GM19043 (cell line): ENCODE results near the gene CA11.
"Not testable (repeated sequence)": the region's sequence is repeated elsewhere in the genome, so short reads cannot be mapped to it uniquely, and the experiment has no call there.

Source experiments
- ATAC-seq: cut with Tn5 transposase; IDR thresholded peaks from one replicate; pipeline ENCODE4 v1.9.1; 2021; ENCODE audit warnings: low read depth; ENCODE audit not compliant: unreplicated experiment

The CA11 gene

GRCh38 chr19:48646001-48646721, at the start of gene CA11:
TSS of gene CA11 (minus strand) at chr19:48646187. CDS start at chr19:48645632, 555 bp downstream.
- ATAC-seq: peak; percentile 67

- ATAC-seq: not testable (repeated sequence)
Observed at GRCh38 chr19:48693629-48694028, 47.6 kb upstream of the CA11 start.

- ATAC-seq: no peak
Observed at GRCh38 chr19:48689449-48689848, 43.5 kb upstream of the CA11 start.

GRCh38 chr19:48687776-48688175, 41.8 kb upstream of the CA11 start:
- ATAC-seq: no peak

- ATAC-seq: not testable (repeated sequence)
Observed at GRCh38 chr19:48686637-48687036, 40.6 kb upstream of the CA11 start.

GRCh38 chr19:48686088-48686487, 40.1 kb upstream of the CA11 start:
- no peak for ATAC-seq

- ATAC-seq: no peak
Observed at GRCh38 chr19:48685583-48685982, 39.6 kb upstream of the CA11 start.

- no peak for ATAC-seq
Observed at GRCh38 chr19:48683349-48683748, 37.4 kb upstream of the CA11 start.

- ATAC-seq: no peak
Observed at GRCh38 chr19:48681127-48681470, 35.1 kb upstream of the CA11 start.

GRCh38 chr19:48680436-48681126, 34.6 kb upstream of the CA11 start:
- no peak for ATAC-seq

- not testable (repeated sequence) for ATAC-seq
Observed at GRCh38 chr19:48680006-48680405, 34.0 kb upstream of the CA11 start.

GRCh38 chr19:48678201-48678600, 32.2 kb upstream of the CA11 start:
- no peak for ATAC-seq

- no peak for ATAC-seq
Observed at GRCh38 chr19:48676887-48677286, 30.9 kb upstream of the CA11 start.

- no peak for ATAC-seq
Observed at GRCh38 chr19:48676487-48676886, 30.5 kb upstream of the CA11 start.

GRCh38 chr19:48674921-48675824, 29.2 kb upstream of the CA11 start:
- no peak for ATAC-seq

- no peak for ATAC-seq
Observed at GRCh38 chr19:48674216-48674809, 28.3 kb upstream of the CA11 start.

GRCh38 chr19:48673436-48674100, 27.6 kb upstream of the CA11 start:
- no peak for ATAC-seq

- no peak for ATAC-seq
Observed at GRCh38 chr19:48672994-48673393, 27.0 kb upstream of the CA11 start, which contains the start of gene NTN5. TSS of gene NTN5 (minus strand) at chr19:48673017. CDS start at chr19:48670986, 2,031 bp downstream.

GRCh38 chr19:48671446-48671995, 25.5 kb upstream of the CA11 start:
- no peak for ATAC-seq
